ENCODE results near the gene PER1. TPM values are rescaled to one million over a fixed set of nuclear protein-coding genes. Genes with fewer than 3 reads are reported as not detected.

The PER1 gene
- total and polyA plus RNA-seq, 2 of the 4 experiments (the other 2 are of a cell fraction) = 3.4 to 10.5 TPM

DNA sequence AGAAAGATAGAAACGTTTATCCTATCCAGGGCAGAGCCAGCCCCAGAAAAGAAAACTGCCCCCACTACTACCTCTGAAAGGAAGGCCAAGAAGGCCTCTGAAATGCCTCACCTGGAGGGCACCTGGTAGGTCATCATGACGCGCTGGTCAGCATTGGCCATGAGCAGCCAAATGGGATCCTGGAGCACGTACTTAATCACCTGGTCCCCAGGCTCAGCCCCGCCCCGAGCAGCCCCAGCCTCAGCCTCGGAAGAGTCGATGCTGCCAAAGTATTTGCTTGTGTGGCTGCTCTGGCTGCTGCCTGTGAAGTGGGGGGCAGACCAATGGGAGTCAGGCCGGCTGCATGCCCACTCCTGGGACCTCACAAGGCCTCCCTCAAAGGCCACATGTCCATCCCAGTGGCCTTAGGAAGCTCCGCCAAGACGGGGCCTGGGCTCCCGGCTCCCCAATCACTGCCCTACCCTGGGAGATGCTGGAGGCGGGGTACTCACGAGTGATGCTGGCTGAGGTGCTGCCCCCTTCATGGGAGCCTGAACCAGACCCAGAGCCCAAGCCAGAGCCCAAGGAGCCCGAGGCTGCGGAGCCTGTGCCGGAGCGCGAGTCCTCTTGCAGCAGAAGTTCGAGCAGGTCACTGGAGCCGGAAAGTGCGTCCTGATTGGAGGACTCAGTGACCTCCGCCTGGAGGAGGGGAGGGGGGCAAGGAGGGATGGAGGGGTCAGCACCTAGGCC, 9.9 kb downstream of the PER1 start:
- ATAC-seq (ENCODE audit: low read depth) (no peak), DNase-seq (no peak)
- Histone ChIP-seq H3K36me3 (ENCODE audit: control insufficient read depth, insufficient read depth, low read length) (peaks cover 47% of the 10 kb centered on the region), H2AFZ (replicated peaks; ENCODE audit: low read length, poor library complexity) (no peak overlapping the region), H4K5ac (ENCODE audit: low read depth, low read length) (no peak overlapping the region), H2BK120ac (ENCODE audit: low read depth, low read length) (no peak overlapping the region), H3K4me3 (ENCODE audit: insufficient read depth, low read depth, low read length) (no peak overlapping the region), H2AK9ac (replicated peaks; ENCODE audit: low read depth, low read length, poor library complexity) (no peak overlapping the region), H3K18ac (ENCODE audit: low read depth, low read length) (no peak overlapping the region), H4K20me1 (ENCODE audit: insufficient read depth, low read length) (peaks cover 8% of the 10 kb centered on the region), H3K4me1 (ENCODE audit: control insufficient read depth, insufficient read depth, low read length) (peaks cover 2% of the 10 kb centered on the region; the same call in 1 of the 2 replicates), H2BK20ac (ENCODE audit: low read depth, low read length) (no peak overlapping the region), H3K4me2 (ENCODE audit: low read depth, low read length) (no peak overlapping the region), H3K23ac (ENCODE audit: low read depth, low read length) (no peak overlapping the region), H3K27ac (ENCODE audit: insufficient read depth, low read length) (no peak overlapping the region), H3K9me1 (ENCODE audit: insufficient read depth, low read length) (peaks cover 10% of the 10 kb centered on the region), H3K4ac (ENCODE audit: low read depth, low read length) (no peak overlapping the region), H3K79me1 (ENCODE audit: low read depth in 1 of 2, low read length in 2 of 2) (no peaks in the 10 kb centered on the region), H2BK15ac (ENCODE audit: low read depth, low read length) (no peak overlapping the region), H4K8ac (ENCODE audit: low read depth in 2 of 2, low read length in 2 of 2) (no peak overlapping the region), H3K9me3 (ENCODE audit: control insufficient read depth, insufficient read depth, low read length) (no peaks in the 10 kb centered on the region), H2BK5ac (ENCODE audit: low read depth, low read length, poor library complexity, severe bottlenecking) (no peak overlapping the region), H3K27me3 (ENCODE audit: control insufficient read depth, insufficient read depth, low read length) (no peaks in the 10 kb centered on the region), H4K91ac (ENCODE audit: insufficient read depth, low read depth, low read length) (no peak overlapping the region), H3K9ac (ENCODE audit: low read depth, low read length) (no peak overlapping the region), H2AK5ac (ENCODE audit: low read depth, low read length) (no peak overlapping the region), H3K56ac (ENCODE audit: extremely low read depth, insufficient read depth, low read length) (no peak overlapping the region), H3K14ac (replicated peaks; ENCODE audit: low read depth, low read length) (no peak overlapping the region)
- WGBS, 2 experiments (ENCODE audit: extremely low coverage in 2 of 2, insufficient read length in 1 of 2) = 93% methylated on average over 6 of the region's 23 CpGs; no CpG with 5 or more reads in 1 of the 2 experiments
- CTCF ChIA-PET = interaction anchor here (0.6 kb wide), 1 partner anchor 9 kb away, joined by 3 read pairs; no protein-coding TSS in a partner anchor
- no TSS peak for BruUV-seq (replicated peaks)
- POLR2A ChIA-PET (ENCODE audit: unreplicated experiment) = no interaction called here
- dilution Hi-C loops (cut with HindIII; ENCODE audit: low sequenced_read_pairs, unreplicated experiment) = no loop called here
- TF ChIP-seq CTCF (conservative IDR thresholded peaks at IDR 0.05; ENCODE audit: low read depth, low read length) (no peak), MAZ (IDR thresholded peaks at IDR 0.05; ENCODE audit: borderline replicate concordance, low read depth, low read length) (0 out of 2 replicates have a peak, but pooled peaks have one; percentile 13), RCOR1 (IDR thresholded peaks at IDR 0.05; ENCODE audit: insufficient replicate concordance, low read length) (no peak)
- intact Hi-C loops (cut with micrococcal nuclease) = no loop called here
- in situ Hi-C loops (cut with MboI; ENCODE audit: low sequenced_read_pairs) = no loop called here

Data from IMR-90 (cell line).